GM23338 (cell line): ENCODE results near the gene P2RY8. TPM values are rescaled to one million over a fixed set of nuclear protein-coding genes. Genes with fewer than 3 reads are reported as not detected.

Source experiments
- ATAC-seq: fragments of 200-7000 bp; cut with Tn5 transposase; 3 replicates; pipeline ENCODE4 v1.9.1; 2020
- DNase-seq: peaks from one replicate; pipeline ENCODE4 v3.0.0-alpha.2; 2015; ENCODE audit warnings: low spot score
- H2AFZ ChIP-seq: fragments of 200-600 bp; sonication (generic); 2 replicates; pipeline ENCODE4 v1.8.0; 2016; ENCODE audit warnings: antibody characterized with exemption, mild to moderate bottlenecking, moderate library complexity
- H3F3A ChIP-seq: fragments of 200-600 bp; sonication (generic); replicated peaks from 2 replicates; pipeline ENCODE4 v1.8.0; 2017; ENCODE audit warnings: antibody characterized with exemption, mixed run types, low read depth
- H3K27ac ChIP-seq: fragments of 200-600 bp; sonication (generic); 2 replicates; pipeline ENCODE4 v1.6.1; 2016; ENCODE audit warnings: low read depth
- H3K27me3 ChIP-seq: fragments of 200-600 bp; sonication (generic); 2 replicates; pipeline ENCODE4 v1.8.0; 2016; ENCODE audit warnings: mild to moderate bottlenecking, mixed run types, moderate library complexity; ENCODE audit not compliant: insufficient read depth
- H3K36me3 ChIP-seq: fragments of 200-600 bp; sonication (generic); 2 replicates; pipeline ENCODE4 v1.8.0; 2016; ENCODE audit warnings: mild to moderate bottlenecking; ENCODE audit not compliant: insufficient read depth
- H3K4me1 ChIP-seq: fragments of 200-600 bp; sonication (generic); 2 replicates; pipeline ENCODE4 v1.8.0; 2016; ENCODE audit warnings: mild to moderate bottlenecking, moderate library complexity; ENCODE audit not compliant: insufficient read depth
- H3K4me2 ChIP-seq: fragments of 200-600 bp; sonication (generic); 2 replicates; pipeline ENCODE4 v1.7.1; 2017; ENCODE audit warnings: mixed run types
- H3K4me3 ChIP-seq: fragments of 200-600 bp; sonication (generic); 2 replicates; pipeline ENCODE4 v1.6.1; 2016; ENCODE audit warnings: mixed run types
- H3K79me2 ChIP-seq: fragments of 200-600 bp; sonication (generic); replicated peaks from 2 replicates; pipeline ENCODE4 v1.8.0; 2017; ENCODE audit warnings: mild to moderate bottlenecking; ENCODE audit not compliant: insufficient read depth
- H3K9me2 ChIP-seq: fragments of 200-600 bp; sonication (generic); 2 replicates; pipeline ENCODE4 v1.8.0; 2017; ENCODE audit not compliant: insufficient read depth
- H4K20me1 ChIP-seq: fragments of 200-600 bp; sonication (generic); replicated peaks from 2 replicates; pipeline ENCODE4 v1.8.0; 2017; ENCODE audit warnings: mild to moderate bottlenecking; ENCODE audit not compliant: insufficient read depth
- H3K27ac Mint-ChIP-seq: 2 replicates; pipeline ENCODE4 v1.8.0; 2020; ENCODE audit warnings: inconsistent platforms, mild to moderate bottlenecking, moderate library complexity, mixed read lengths
- H3K27me3 Mint-ChIP-seq: 3 replicates; pipeline ENCODE4 v1.8.0; 2022; ENCODE audit warnings: low read depth, mild to moderate bottlenecking, moderate library complexity, mixed read lengths, inconsistent platforms; ENCODE audit not compliant: insufficient read depth, poor library complexity
- H3K36me3 Mint-ChIP-seq: 3 replicates; pipeline ENCODE4 v1.8.0; 2021; ENCODE audit warnings: low read depth, mild to moderate bottlenecking, inconsistent platforms, moderate library complexity, mixed read lengths
- H3K4me1 Mint-ChIP-seq: 3 replicates; pipeline ENCODE4 v1.8.0; 2020; ENCODE audit warnings: mild to moderate bottlenecking, inconsistent platforms, mixed read lengths
- H3K4me3 Mint-ChIP-seq: 3 replicates; pipeline ENCODE4 v1.8.0; 2021; ENCODE audit warnings: moderate library complexity, mild to moderate bottlenecking, inconsistent platforms, mixed read lengths
- H3K9me3 Mint-ChIP-seq: 3 replicates; pipeline ENCODE4 v1.8.0; 2020; ENCODE audit warnings: moderate library complexity, mild to moderate bottlenecking, inconsistent platforms, mixed read lengths
- CREB1 ChIP-seq: fragments of 250-450 bp; sonication (Bioruptor Pico); IDR thresholded peaks from 2 replicates; pipeline ENCODE4 v1.5.0; 2020; ENCODE audit warnings: low read depth, mild to moderate bottlenecking, moderate library complexity
- EZH2 ChIP-seq: fragments of 200-600 bp; sonication (generic); IDR thresholded peaks from one replicate; pipeline ENCODE4 v1.8.0; 2017; ENCODE audit warnings: antibody characterized with exemption, mild to moderate bottlenecking, low read depth; ENCODE audit not compliant: unreplicated experiment
- EZH2phosphoT487 ChIP-seq: fragments of 200-600 bp; sonication (generic); IDR thresholded peaks from one replicate; pipeline ENCODE4 v1.8.1; 2018; ENCODE audit warnings: antibody characterized with exemption; ENCODE audit not compliant: unreplicated experiment
- JUNB ChIP-seq: IDR thresholded peaks from one replicate; pipeline ENCODE4 v1.6.1; 2016; ENCODE audit warnings: antibody characterized with exemption; ENCODE audit not compliant: unreplicated experiment
- NANOG ChIP-seq: IDR thresholded peaks from 2 replicates; pipeline ENCODE4 v1.6.1; 2016; ENCODE audit warnings: antibody characterized with exemption, borderline replicate concordance
- POLR2AphosphoS5 ChIP-seq: IDR thresholded peaks from 2 replicates; pipeline ENCODE4 v1.6.1; 2016; ENCODE audit warnings: antibody characterized with exemption, low read depth
- ZNF114 ChIP-seq: fragments of 250-450 bp; sonication (Bioruptor Pico); IDR thresholded peaks from 2 replicates; pipeline ENCODE4 v1.5.0; 2020; ENCODE audit warnings: mild to moderate bottlenecking, moderate library complexity
- ZNF331 ChIP-seq: fragments of 250-450 bp; sonication (Bioruptor Pico); IDR thresholded peaks from 2 replicates; pipeline ENCODE4 v1.5.0; 2020; ENCODE audit warnings: low read depth, mild to moderate bottlenecking, moderate library complexity
- long read RNA-seq: library from polyadenylated mRNA; unstranded; transcript quantifications from one replicate; pipeline ENCODE4 v2.0.0, GENCODE V29; 2020; ENCODE audit not compliant: unreplicated experiment
- polyA plus RNA-seq: library from polyadenylated mRNA; unstranded; fragments of >200 nt; fragmentation: Nextera tagmentation; extraction: Ambion mirVana; gene quantifications from 2 replicates; pipeline ENCODE4 v1.2.1, GENCODE V29; 2016
- total RNA-seq: library from RNA; depleted of rRNA; stranded (reverse); fragments of >200 nt; shearing (Covaris generic); gene quantifications from 2 replicates; pipeline ENCODE4 v1.2.3, GENCODE V29; 2014; rRNA removed
- TF ChIP-seq, protein P1 (sequence below): IDR thresholded peaks from one replicate; pipeline ENCODE4 v1.6.1; 2018; ENCODE audit warnings: antibody characterized with exemption; ENCODE audit not compliant: unreplicated experiment
- TF ChIP-seq, protein P2 (sequence below): fragments of 250-450 bp; sonication (Bioruptor Pico); IDR thresholded peaks from 2 replicates; pipeline ENCODE4 v1.5.0; 2020; ENCODE audit warnings: mild to moderate bottlenecking, moderate library complexity
- TF ChIP-seq, protein P3 (sequence below): IDR thresholded peaks from 2 replicates; pipeline ENCODE4 v1.6.1; 2016; ENCODE audit warnings: antibody characterized with exemption
- TF ChIP-seq, protein P4 (sequence below), 2 experiments: fragments of 200-600 bp in 1 of 2; sonication (generic) in 1 of 2; conservative IDR thresholded peaks; 2 replicates each; pipeline versions ENCODE4 v1.5.1 to v1.6.1; 2016 to 2017; ENCODE audit warnings: antibody characterized with exemption in 2 of 2, low read depth in 2 of 2, mild to moderate bottlenecking in 2 of 2, moderate library complexity in 1 of 2

Gene P2RY8, protein sequence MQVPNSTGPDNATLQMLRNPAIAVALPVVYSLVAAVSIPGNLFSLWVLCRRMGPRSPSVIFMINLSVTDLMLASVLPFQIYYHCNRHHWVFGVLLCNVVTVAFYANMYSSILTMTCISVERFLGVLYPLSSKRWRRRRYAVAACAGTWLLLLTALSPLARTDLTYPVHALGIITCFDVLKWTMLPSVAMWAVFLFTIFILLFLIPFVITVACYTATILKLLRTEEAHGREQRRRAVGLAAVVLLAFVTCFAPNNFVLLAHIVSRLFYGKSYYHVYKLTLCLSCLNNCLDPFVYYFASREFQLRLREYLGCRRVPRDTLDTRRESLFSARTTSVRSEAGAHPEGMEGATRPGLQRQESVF
- total RNA-seq (0.23 TPM in 1 of 2 replicates, not detected in the other), polyA plus RNA-seq (0.23 and 0.24 TPM in 2 replicates)
- long read RNA-seq = 0 reads

DNA sequence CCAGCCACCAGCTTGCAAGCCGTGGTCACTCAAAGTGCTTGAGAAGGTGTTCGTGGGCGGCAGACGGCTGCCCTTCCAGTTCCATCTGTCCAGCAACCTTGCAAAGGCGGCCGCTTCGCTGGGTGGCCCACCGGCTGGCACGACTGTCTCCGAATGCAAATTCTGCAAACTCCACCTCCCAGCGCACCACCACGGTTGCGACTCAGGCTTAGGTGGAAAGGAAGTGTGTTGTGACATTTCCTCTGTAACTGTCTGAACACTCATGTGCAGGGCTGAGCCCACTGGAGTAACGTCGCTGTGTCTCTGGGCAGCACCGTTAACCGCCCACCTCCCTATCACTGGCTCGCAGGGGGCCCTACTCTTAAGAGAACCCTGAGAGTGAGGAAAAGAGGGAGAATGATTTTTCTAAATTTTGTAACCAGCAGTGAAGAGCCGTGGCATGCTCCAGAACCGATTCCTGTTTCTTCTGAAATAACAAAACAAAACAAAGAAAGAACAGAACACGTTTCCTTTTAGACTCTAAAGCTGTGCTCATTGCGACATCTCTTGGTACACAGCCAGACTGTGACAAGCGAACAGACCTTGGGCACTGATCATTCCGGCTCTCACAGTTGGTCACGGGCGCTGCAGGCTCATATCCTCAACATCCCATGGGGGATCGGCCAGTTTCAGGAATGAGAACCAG is at the start of gene P2RY8:
TSS of gene P2RY8 (minus strand) at position 155 of the 685 bp plus-strand sequence. CDS start 70,627 bp downstream, outside the sequence.
- Mint-ChIP-seq H3K27ac (no peak within 1 kb of the TSS), H3K4me1 (no peaks in the 10 kb centered on the region), H3K36me3 (peaks cover 6% of the 10 kb centered on the region; the same call in 1 of the 3 replicates), H3K4me3 (no peak within 1 kb of the TSS), H3K27me3 (no peaks in the 10 kb centered on the region), H3K9me3 (peaks cover 58% of the 10 kb centered on the region)
- no peak within 1 kb of the TSS for H3K4me2 ChIP-seq
- DNase-seq (no peak), ATAC-seq (no peak)
- no peaks in the 10 kb centered on the region for H3K27me3 ChIP-seq
- no peaks in the 10 kb centered on the region for H3K9me2 ChIP-seq
- no peak within 1 kb of the TSS for H3K4me3 ChIP-seq
- no peaks in the 10 kb centered on the region for H3F3A ChIP-seq
- TF ChIP-seq, protein P1, sequence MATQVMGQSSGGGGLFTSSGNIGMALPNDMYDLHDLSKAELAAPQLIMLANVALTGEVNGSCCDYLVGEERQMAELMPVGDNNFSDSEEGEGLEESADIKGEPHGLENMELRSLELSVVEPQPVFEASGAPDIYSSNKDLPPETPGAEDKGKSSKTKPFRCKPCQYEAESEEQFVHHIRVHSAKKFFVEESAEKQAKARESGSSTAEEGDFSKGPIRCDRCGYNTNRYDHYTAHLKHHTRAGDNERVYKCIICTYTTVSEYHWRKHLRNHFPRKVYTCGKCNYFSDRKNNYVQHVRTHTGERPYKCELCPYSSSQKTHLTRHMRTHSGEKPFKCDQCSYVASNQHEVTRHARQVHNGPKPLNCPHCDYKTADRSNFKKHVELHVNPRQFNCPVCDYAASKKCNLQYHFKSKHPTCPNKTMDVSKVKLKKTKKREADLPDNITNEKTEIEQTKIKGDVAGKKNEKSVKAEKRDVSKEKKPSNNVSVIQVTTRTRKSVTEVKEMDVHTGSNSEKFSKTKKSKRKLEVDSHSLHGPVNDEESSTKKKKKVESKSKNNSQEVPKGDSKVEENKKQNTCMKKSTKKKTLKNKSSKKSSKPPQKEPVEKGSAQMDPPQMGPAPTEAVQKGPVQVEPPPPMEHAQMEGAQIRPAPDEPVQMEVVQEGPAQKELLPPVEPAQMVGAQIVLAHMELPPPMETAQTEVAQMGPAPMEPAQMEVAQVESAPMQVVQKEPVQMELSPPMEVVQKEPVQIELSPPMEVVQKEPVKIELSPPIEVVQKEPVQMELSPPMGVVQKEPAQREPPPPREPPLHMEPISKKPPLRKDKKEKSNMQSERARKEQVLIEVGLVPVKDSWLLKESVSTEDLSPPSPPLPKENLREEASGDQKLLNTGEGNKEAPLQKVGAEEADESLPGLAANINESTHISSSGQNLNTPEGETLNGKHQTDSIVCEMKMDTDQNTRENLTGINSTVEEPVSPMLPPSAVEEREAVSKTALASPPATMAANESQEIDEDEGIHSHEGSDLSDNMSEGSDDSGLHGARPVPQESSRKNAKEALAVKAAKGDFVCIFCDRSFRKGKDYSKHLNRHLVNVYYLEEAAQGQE = no peak
- TF ChIP-seq EZH2phosphoT487 (no peak), CREB1 (CRISPR knock-in tag) (no peak), NANOG (no peak), ZNF114 (CRISPR knock-in tag) (no peak), JUNB (no peak), ZNF331 (no peak), POLR2AphosphoS5 (no peak), EZH2 (no peak)
- TF ChIP-seq, protein P2, sequence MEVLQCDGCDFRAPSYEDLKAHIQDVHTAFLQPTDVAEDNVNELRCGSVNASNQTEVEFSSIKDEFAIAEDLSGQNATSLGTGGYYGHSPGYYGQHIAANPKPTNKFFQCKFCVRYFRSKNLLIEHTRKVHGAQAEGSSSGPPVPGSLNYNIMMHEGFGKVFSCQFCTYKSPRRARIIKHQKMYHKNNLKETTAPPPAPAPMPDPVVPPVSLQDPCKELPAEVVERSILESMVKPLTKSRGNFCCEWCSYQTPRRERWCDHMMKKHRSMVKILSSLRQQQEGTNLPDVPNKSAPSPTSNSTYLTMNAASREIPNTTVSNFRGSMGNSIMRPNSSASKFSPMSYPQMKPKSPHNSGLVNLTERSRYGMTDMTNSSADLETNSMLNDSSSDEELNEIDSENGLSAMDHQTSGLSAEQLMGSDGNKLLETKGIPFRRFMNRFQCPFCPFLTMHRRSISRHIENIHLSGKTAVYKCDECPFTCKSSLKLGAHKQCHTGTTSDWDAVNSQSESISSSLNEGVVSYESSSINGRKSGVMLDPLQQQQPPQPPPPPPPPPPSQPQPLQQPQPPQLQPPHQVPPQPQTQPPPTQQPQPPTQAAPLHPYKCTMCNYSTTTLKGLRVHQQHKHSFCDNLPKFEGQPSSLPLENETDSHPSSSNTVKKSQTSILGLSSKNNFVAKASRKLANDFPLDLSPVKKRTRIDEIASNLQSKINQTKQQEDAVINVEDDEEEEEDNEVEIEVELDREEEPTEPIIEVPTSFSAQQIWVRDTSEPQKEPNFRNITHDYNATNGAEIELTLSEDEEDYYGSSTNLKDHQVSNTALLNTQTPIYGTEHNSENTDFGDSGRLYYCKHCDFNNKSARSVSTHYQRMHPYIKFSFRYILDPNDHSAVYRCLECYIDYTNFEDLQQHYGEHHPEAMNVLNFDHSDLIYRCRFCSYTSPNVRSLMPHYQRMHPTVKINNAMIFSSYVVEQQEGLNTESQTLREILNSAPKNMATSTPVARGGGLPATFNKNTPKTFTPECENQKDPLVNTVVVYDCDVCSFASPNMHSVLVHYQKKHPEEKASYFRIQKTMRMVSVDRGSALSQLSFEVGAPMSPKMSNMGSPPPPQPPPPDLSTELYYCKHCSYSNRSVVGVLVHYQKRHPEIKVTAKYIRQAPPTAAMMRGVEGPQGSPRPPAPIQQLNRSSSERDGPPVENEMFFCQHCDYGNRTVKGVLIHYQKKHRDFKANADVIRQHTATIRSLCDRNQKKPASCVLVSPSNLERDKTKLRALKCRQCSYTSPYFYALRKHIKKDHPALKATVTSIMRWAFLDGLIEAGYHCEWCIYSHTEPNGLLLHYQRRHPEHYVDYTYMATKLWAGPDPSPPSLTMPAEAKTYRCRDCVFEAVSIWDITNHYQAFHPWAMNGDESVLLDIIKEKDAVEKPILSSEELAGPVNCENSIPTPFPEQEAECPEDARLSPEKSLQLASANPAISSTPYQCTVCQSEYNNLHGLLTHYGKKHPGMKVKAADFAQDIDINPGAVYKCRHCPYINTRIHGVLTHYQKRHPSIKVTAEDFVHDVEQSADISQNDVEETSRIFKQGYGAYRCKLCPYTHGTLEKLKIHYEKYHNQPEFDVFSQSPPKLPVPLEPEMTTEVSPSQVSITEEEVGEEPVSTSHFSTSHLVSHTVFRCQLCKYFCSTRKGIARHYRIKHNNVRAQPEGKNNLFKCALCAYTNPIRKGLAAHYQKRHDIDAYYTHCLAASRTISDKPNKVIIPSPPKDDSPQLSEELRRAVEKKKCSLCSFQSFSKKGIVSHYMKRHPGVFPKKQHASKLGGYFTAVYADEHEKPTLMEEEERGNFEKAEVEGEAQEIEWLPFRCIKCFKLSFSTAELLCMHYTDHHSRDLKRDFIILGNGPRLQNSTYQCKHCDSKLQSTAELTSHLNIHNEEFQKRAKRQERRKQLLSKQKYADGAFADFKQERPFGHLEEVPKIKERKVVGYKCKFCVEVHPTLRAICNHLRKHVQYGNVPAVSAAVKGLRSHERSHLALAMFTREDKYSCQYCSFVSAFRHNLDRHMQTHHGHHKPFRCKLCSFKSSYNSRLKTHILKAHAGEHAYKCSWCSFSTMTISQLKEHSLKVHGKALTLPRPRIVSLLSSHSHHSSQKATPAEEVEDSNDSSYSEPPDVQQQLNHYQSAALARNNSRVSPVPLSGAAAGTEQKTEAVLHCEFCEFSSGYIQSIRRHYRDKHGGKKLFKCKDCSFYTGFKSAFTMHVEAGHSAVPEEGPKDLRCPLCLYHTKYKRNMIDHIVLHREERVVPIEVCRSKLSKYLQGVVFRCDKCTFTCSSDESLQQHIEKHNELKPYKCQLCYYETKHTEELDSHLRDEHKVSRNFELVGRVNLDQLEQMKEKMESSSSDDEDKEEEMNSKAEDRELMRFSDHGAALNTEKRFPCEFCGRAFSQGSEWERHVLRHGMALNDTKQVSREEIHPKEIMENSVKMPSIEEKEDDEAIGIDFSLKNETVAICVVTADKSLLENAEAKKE (CRISPR knock-in tag) = no peak
- TF ChIP-seq, protein P3, sequence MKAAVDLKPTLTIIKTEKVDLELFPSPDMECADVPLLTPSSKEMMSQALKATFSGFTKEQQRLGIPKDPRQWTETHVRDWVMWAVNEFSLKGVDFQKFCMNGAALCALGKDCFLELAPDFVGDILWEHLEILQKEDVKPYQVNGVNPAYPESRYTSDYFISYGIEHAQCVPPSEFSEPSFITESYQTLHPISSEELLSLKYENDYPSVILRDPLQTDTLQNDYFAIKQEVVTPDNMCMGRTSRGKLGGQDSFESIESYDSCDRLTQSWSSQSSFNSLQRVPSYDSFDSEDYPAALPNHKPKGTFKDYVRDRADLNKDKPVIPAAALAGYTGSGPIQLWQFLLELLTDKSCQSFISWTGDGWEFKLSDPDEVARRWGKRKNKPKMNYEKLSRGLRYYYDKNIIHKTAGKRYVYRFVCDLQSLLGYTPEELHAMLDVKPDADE = no peak
- TF ChIP-seq, protein P4, sequence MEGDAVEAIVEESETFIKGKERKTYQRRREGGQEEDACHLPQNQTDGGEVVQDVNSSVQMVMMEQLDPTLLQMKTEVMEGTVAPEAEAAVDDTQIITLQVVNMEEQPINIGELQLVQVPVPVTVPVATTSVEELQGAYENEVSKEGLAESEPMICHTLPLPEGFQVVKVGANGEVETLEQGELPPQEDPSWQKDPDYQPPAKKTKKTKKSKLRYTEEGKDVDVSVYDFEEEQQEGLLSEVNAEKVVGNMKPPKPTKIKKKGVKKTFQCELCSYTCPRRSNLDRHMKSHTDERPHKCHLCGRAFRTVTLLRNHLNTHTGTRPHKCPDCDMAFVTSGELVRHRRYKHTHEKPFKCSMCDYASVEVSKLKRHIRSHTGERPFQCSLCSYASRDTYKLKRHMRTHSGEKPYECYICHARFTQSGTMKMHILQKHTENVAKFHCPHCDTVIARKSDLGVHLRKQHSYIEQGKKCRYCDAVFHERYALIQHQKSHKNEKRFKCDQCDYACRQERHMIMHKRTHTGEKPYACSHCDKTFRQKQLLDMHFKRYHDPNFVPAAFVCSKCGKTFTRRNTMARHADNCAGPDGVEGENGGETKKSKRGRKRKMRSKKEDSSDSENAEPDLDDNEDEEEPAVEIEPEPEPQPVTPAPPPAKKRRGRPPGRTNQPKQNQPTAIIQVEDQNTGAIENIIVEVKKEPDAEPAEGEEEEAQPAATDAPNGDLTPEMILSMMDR (conservative IDR thresholded peaks at IDR 0.05; ENCODE audit: low read depth in 2 of 2) = no peak
- H3K27ac ChIP-seq = no peak within 1 kb of the TSS
- H3K4me1 ChIP-seq = no peaks in the 10 kb centered on the region
- H3K36me3 ChIP-seq = no peaks in the 10 kb centered on the region
- H2AFZ ChIP-seq = peak within 1 kb of the TSS; percentile 72
- H4K20me1 ChIP-seq = no peaks in the 10 kb centered on the region
- H3K79me2 ChIP-seq = no peaks in the 10 kb centered on the region
